ENCODE results near the gene NFKBIL1.

DNA sequence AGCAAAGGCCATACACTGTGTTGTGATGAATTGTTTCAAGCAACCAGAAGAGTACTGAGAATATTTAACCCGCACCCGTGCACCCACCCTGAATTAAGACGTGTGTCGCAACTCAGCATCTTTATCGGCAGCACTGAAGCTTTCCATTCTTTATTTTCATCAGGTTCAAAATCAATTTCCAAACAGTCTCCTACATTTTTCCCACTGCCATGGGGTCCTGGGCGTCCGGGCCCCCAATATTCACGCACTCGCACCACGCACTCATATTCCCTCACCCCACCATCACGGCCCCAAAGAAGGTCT is 33.0 kb downstream of the NFKBIL1 start:
- TF ChIP-seq, protein P1, sequence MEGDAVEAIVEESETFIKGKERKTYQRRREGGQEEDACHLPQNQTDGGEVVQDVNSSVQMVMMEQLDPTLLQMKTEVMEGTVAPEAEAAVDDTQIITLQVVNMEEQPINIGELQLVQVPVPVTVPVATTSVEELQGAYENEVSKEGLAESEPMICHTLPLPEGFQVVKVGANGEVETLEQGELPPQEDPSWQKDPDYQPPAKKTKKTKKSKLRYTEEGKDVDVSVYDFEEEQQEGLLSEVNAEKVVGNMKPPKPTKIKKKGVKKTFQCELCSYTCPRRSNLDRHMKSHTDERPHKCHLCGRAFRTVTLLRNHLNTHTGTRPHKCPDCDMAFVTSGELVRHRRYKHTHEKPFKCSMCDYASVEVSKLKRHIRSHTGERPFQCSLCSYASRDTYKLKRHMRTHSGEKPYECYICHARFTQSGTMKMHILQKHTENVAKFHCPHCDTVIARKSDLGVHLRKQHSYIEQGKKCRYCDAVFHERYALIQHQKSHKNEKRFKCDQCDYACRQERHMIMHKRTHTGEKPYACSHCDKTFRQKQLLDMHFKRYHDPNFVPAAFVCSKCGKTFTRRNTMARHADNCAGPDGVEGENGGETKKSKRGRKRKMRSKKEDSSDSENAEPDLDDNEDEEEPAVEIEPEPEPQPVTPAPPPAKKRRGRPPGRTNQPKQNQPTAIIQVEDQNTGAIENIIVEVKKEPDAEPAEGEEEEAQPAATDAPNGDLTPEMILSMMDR (IDR thresholded peaks at IDR 0.05) = no peak
- TF ChIP-seq POLR2A (IDR thresholded peaks at IDR 0.05) = no peak

Measured in testis (tissue), 2 donors.